SK-N-SH (cell line): ENCODE data around the gene MALAT1.
"Not testable (repeated sequence)": the region's sequence is repeated elsewhere in the genome, so short reads cannot be mapped to it uniquely, and the experiment has no call there.

Experiments
- CHD2 ChIP-seq: fragments of 150-350 bp; IDR thresholded peaks from 2 replicates; pipeline ENCODE4 v1.6.1; 2018; ENCODE audit warnings: low read length; ENCODE audit not compliant: partially characterized antibody
- EZH2phosphoT487 ChIP-seq: fragments of 200-600 bp; sonication (generic); IDR thresholded peaks from 2 replicates; pipeline ENCODE4 v1.6.1; 2017; ENCODE audit warnings: low read depth, mixed run types, mild to moderate bottlenecking, antibody characterized with exemption, moderate library complexity, borderline replicate concordance
- FOXJ3 ChIP-seq: sonication (generic); formaldehyde crosslinking; IDR thresholded peaks from 2 replicates; pipeline ENCODE4 v1.5.1; 2020; ENCODE audit warnings: mild to moderate bottlenecking, missing genetic modification reagents
- JUND ChIP-seq: IDR thresholded peaks from 2 replicates; pipeline ENCODE4 v1.4.0; 2012
- RFX5 ChIP-seq: IDR thresholded peaks from 2 replicates; pipeline ENCODE4 v1.6.1; 2012; ENCODE audit warnings: mild to moderate bottlenecking, improper control_type of control experiment, low read length
- TCF12 ChIP-seq: IDR thresholded peaks from 2 replicates; pipeline ENCODE4 v1.4.0; 2012
- TF ChIP-seq, protein P1 (sequence below): fragments of 200-600 bp; sonication (generic); IDR thresholded peaks from 2 replicates; pipeline ENCODE4 v1.6.1; 2017; ENCODE audit warnings: antibody characterized with exemption, mild to moderate bottlenecking, moderate library complexity

DNA sequence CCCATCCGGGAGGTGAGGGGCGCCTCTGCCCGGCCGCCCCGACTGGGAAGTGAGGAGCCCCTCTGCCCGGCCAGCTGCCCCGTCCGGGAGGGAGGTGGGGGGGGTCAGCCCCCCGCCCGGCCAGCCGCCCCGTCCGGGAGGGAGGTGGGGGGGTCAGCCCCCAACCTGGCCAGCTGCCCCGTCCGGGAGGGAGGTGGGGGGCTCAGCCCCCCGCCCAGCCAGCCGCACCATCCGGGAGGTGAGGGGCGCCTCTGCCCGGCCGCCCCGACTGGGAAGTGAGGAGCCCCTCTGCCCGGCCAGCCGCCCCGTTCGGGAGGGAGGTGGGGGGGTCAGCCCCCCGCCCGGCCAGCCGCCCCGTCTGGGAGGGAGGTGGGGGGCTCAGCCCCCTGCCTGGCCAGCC is 47.5 kb upstream of the MALAT1 start:
- TF ChIP-seq JUND; TCF12; FOXJ3 (CRISPR knock-in tag); RFX5; CHD2; EZH2phosphoT487: not testable (repeated sequence)
- TF ChIP-seq, protein P1, sequence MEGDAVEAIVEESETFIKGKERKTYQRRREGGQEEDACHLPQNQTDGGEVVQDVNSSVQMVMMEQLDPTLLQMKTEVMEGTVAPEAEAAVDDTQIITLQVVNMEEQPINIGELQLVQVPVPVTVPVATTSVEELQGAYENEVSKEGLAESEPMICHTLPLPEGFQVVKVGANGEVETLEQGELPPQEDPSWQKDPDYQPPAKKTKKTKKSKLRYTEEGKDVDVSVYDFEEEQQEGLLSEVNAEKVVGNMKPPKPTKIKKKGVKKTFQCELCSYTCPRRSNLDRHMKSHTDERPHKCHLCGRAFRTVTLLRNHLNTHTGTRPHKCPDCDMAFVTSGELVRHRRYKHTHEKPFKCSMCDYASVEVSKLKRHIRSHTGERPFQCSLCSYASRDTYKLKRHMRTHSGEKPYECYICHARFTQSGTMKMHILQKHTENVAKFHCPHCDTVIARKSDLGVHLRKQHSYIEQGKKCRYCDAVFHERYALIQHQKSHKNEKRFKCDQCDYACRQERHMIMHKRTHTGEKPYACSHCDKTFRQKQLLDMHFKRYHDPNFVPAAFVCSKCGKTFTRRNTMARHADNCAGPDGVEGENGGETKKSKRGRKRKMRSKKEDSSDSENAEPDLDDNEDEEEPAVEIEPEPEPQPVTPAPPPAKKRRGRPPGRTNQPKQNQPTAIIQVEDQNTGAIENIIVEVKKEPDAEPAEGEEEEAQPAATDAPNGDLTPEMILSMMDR, result not testable (repeated sequence)
